Measurements from ENCODE around the gene CCDC197.

The CCDC197 gene

GRCh38 chr14:93974299-93974698, 22.8 kb upstream of the CCDC197 start:
- Histone ChIP-seq H3K4me1 (ENCODE audit: low read length) (peaks cover 51% of the 10 kb centered on the region), H3K79me2 (ENCODE audit: low read length) (peaks cover 11% of the 10 kb centered on the region), H3K9me3 (replicated peaks; ENCODE audit: insufficient read depth, low read length) (no peaks in the 10 kb centered on the region), H3K9ac (ENCODE audit: low read length) (no peak overlapping the region), H3F3A (ENCODE audit: insufficient read depth, low read length) (peaks cover 42% of the 10 kb centered on the region), H3K4me3 (ENCODE audit: low read length) (no peak overlapping the region), H2AFZ (ENCODE audit: low read length) (no peak overlapping the region), H3K9me2 (replicated peaks; ENCODE audit: insufficient read depth, low read length) (no peaks in the 10 kb centered on the region), H3K4me2 (ENCODE audit: low read depth, low read length) (no peak overlapping the region), H3K36me3 (replicated peaks; ENCODE audit: insufficient read depth, low read length) (no peaks in the 10 kb centered on the region), H3K27ac (ENCODE audit: low read length) (no peak overlapping the region), H4K20me1 (ENCODE audit: insufficient read depth, low read length) (no peaks in the 10 kb centered on the region), H3K27me3 (replicated peaks; ENCODE audit: insufficient read depth, low read length) (no peaks in the 10 kb centered on the region)
- DNase-seq = no peak
- TF ChIP-seq EZH2phosphoT487 (IDR thresholded peaks at IDR 0.05; ENCODE audit: low read length) = no peak
- TF ChIP-seq EZH2 (optimal IDR thresholded peaks at IDR 0.05; ENCODE audit: low read depth, low read length) = no peak
- TF ChIP-seq CTCF (IDR thresholded peaks at IDR 0.05; ENCODE audit: low read length) = no peak

- Histone ChIP-seq H4K20me1 (ENCODE audit: insufficient read depth, low read length) (no peaks in the 10 kb centered on the region), H3K36me3 (replicated peaks; ENCODE audit: insufficient read depth, low read length) (no peaks in the 10 kb centered on the region), H3K9me3 (replicated peaks; ENCODE audit: insufficient read depth, low read length) (no peaks in the 10 kb centered on the region), H3K27me3 (replicated peaks; ENCODE audit: insufficient read depth, low read length) (no peaks in the 10 kb centered on the region), H2AFZ (ENCODE audit: low read length) (no peak overlapping the region), H3K9me2 (replicated peaks; ENCODE audit: insufficient read depth, low read length) (no peaks in the 10 kb centered on the region), H3K4me1 (ENCODE audit: low read length) (peaks cover 54% of the 10 kb centered on the region), H3K79me2 (ENCODE audit: low read length) (peaks cover 11% of the 10 kb centered on the region), H3K4me3 (ENCODE audit: low read length) (no peak overlapping the region), H3F3A (ENCODE audit: insufficient read depth, low read length) (peaks cover 42% of the 10 kb centered on the region), H3K27ac (ENCODE audit: low read length) (peak overlapping the region; percentile 99; the same call in 1 of the 2 replicates), H3K9ac (ENCODE audit: low read length) (no peak overlapping the region), H3K4me2 (ENCODE audit: low read depth, low read length) (peak overlapping the region; percentile 97; the same call in 1 of the 2 replicates)
- TF ChIP-seq EZH2phosphoT487 (IDR thresholded peaks at IDR 0.05; ENCODE audit: low read length) (no peak), EZH2 (optimal IDR thresholded peaks at IDR 0.05; ENCODE audit: low read depth, low read length) (no peak), CTCF (IDR thresholded peaks at IDR 0.05; ENCODE audit: low read length) (no peak)
- no peak for DNase-seq
Measured at GRCh38 chr14:93974833-93975232, 22.3 kb upstream of the CCDC197 start.

GRCh38 chr14:93975791-93976476, 21.2 kb upstream of the CCDC197 start:
- H3K36me3 ChIP-seq (replicated peaks; ENCODE audit: insufficient read depth, low read length) = no peaks in the 10 kb centered on the region
- peak overlapping the region; percentile 97 for H3K4me2 ChIP-seq (ENCODE audit: low read depth, low read length)
- H3F3A ChIP-seq (ENCODE audit: insufficient read depth, low read length) = peaks cover 42% of the 10 kb centered on the region
- TF ChIP-seq EZH2phosphoT487 (IDR thresholded peaks at IDR 0.05; ENCODE audit: low read length) (no peak), EZH2 (optimal IDR thresholded peaks at IDR 0.05; ENCODE audit: low read depth, low read length) (no peak), CTCF (IDR thresholded peaks at IDR 0.05; ENCODE audit: low read length) (no peak)
- peaks cover 11% of the 10 kb centered on the region for H3K79me2 ChIP-seq (ENCODE audit: low read length)
- no peak overlapping the region for H2AFZ ChIP-seq (ENCODE audit: low read length)
- H3K27ac ChIP-seq (ENCODE audit: low read length) = peak overlapping the region; percentile 99
- peak; percentile 77 for DNase-seq
- H3K27me3 ChIP-seq (replicated peaks; ENCODE audit: insufficient read depth, low read length) = no peaks in the 10 kb centered on the region
- peak overlapping the region; percentile 72 for H3K9ac ChIP-seq (ENCODE audit: low read length)
- no peaks in the 10 kb centered on the region for H4K20me1 ChIP-seq (ENCODE audit: insufficient read depth, low read length)
- peaks cover 60% of the 10 kb centered on the region for H3K4me1 ChIP-seq (ENCODE audit: low read length)
- H3K4me3 ChIP-seq (ENCODE audit: low read length) = peak overlapping the region; percentile 56
- H3K9me3 ChIP-seq (replicated peaks; ENCODE audit: insufficient read depth, low read length) = no peaks in the 10 kb centered on the region
- no peaks in the 10 kb centered on the region for H3K9me2 ChIP-seq (replicated peaks; ENCODE audit: insufficient read depth, low read length)
